NCI-H2081 (cell line): Measurements from ENCODE around the gene CHD3.
"Not testable (repeated sequence)": the region's sequence is repeated elsewhere in the genome, so short reads cannot be mapped to it uniquely, and the experiment has no call there.

ENCODE experiments used
- DNase-seq, 2 experiments: peaks; one replicate each; lab custom pipeline; 2025; lab: John Stamatoyannopoulos, UW

CHD3 gene

GRCh38 chr17:7931709-7932482 lies 43.3 kb downstream of the CHD3 start, which contains the start of the genes CNTROB and TRAPPC1:
Gene CNTROB, plus strand, starts transcription at chr17:7932206. Its CDS starts 874 bp downstream, at chr17:7933080.
Gene TRAPPC1, minus strand, starts transcription at chr17:7931946. Its CDS starts 117 bp downstream, at chr17:7931829.
- peak; percentile 96 to 97 for DNase-seq

- peak in 1 of 2 experiments; percentile 4 for DNase-seq
Measured at GRCh38 chr17:7932483-7932891, 43.9 kb downstream of the CHD3 start.

DNA sequence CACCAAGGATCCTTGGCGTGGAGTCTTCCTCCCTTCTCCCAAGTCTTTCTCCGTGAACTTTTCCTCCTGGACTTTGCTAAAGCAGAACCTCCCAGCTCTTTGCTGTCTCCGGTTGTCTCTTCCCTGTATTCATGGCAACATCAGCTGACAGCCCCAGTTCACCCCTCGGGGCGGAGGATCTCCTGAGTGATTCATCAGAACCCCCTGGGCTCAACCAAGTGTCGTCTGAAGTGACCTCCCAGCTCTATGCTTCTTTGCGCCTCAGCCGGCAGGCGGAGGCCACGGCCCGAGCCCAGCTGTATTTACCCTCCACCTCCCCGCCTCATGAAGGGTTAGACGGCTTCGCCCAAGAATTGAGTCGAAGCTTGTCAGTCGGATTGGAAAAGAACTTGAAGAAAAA lies 44.4 kb downstream of the CHD3 start:
- DNase-seq = no peak

- DNase-seq = no peak
Measured at GRCh38 chr17:7935859-7936258, 47.3 kb downstream of the CHD3 start.

GRCh38 chr17:7940034-7940433 lies 51.4 kb downstream of the CHD3 start:
- DNase-seq = no peak

DNA sequence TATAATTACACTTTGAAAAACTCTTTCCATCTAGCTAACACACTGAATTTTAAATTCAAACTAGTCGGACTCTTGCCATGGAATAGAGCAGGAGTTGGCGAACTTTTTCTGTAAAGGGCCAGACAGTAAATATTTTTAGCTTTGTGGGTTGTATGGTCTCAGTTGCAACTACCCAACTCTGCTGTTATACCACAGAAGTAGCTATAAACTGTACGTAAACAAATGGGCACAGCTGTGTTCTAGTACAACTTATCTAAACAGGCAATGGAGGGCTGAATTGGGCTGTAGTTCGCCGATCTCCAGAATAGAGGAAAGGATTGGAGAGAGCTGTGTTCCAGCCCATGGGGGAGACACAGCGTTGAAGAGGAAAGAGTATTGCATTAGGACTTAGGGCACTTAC lies 52.2 kb downstream of the CHD3 start:
- no peak for DNase-seq

DNA sequence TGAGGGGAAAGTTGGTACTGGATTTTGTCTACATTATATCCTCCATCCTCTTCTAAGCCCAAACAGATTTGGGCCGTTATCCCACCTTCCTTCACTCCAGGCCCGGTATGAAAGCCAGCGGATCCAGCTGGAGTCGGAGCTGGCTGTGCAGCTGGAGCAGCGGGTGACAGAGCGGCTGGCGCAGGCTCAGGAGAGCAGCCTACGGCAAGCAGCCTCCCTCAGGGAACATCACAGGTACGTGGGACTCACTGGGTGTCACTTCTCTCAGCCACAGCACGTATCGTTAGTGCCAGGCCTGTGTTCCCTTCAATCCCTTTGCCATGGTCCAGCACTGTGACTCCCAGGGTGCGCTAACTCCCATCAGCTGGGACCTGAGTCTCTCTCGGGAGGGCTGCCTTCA lies 54.7 kb downstream of the CHD3 start:
- DNase-seq = no peak

DNA sequence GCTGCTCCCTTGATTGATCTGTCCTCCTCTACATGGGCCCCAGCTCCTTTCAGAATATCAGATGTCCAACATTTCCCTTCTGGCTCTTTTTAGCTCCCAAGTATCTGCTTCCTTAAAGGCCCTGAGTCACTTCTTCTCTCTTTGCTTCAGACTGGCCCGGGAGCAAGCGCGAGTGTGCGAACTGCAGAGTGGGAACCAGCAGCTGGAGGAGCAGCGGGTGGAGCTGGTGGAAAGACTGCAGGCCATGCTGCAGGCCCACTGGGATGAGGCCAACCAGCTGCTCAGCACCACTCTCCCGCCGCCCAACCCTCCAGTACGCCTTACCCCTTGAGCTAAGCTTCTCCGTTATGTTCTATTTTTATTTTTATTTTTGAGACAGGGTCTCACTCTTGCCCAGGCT lies 55.7 kb downstream of the CHD3 start:
- no peak for DNase-seq

DNA sequence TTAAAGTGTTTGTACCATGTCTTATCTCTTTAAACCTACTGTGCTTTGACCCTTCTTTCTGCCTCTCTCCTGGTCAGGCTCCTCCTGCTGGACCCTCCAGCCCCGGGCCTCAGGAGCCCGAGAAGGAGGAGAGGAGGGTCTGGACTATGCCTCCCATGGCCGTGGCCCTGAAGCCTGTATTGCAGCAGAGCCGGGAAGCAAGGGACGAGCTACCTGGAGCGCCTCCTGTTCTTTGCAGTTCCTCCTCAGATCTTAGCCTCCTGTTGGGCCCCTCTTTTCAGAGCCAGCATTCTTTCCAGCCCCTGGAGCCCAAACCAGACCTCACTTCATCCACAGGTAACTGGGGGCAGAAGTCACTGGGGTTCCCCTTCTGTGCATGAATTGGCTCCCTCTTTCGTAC lies 57.1 kb downstream of the CHD3 start:
- no peak for DNase-seq

DNA sequence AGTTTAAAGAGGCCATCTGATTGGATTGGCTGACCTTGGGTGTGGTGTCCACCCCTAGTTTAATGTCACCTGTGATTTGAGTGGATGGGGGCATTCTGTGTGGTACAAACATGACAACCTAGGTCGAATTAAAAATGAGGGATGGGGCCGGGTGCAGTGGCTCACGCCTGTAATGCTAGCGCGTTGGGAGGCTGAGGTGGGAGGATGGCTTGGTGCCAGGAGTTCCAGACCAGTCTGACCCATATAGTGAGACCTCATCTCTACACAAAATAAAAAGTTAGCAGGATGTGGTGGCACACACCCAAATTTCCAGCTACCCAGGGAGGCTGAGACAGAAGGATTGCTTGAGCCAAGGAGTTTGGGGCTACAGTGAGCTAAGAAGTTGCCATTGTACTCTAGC lies 57.9 kb downstream of the CHD3 start:
- no peak for DNase-seq

- DNase-seq = no peak
Measured at GRCh38 chr17:7947651-7948050, 59.1 kb downstream of the CHD3 start.

DNA sequence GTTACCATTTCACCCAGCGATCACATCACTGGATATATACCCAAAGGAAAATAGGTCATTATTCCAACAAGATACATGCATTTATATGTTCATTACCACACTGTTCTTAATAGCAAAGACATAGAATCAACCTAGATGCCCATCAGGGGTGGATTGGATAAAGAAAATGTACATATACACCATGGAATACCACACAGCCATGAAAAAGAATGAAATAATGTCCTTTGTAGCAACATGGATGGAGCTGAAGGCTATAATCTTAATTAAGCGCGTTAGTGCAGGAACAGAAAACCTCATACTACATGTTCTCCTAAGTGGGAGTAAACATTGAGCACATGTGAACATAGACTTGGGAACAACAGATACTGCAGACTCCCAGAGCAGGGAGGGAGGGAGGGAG lies 62.0 kb downstream of the CHD3 start:
- DNase-seq = no peak

- no peak for DNase-seq
Measured at GRCh38 chr17:7951143-7951792, 62.7 kb downstream of the CHD3 start.

DNA sequence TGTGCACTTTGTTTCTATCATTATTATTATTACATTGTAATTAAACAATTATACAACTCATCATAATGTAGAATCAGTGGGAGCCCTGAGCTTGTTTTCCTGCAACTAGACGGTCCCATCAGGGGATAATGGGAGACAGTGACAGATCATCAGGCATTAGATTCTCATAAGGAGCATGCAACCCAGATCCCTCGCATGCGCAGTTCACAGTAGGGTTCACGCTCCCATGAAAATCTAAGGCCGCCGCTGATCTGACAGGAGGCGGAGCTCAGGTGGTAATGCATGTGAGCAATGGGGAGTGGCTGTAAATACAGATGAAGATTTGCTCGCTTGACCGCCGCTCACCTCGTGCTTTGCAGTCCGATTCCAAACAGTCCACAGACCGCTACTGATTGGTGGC lies 64.7 kb downstream of the CHD3 start:
- not testable (repeated sequence) for DNase-seq

DNA sequence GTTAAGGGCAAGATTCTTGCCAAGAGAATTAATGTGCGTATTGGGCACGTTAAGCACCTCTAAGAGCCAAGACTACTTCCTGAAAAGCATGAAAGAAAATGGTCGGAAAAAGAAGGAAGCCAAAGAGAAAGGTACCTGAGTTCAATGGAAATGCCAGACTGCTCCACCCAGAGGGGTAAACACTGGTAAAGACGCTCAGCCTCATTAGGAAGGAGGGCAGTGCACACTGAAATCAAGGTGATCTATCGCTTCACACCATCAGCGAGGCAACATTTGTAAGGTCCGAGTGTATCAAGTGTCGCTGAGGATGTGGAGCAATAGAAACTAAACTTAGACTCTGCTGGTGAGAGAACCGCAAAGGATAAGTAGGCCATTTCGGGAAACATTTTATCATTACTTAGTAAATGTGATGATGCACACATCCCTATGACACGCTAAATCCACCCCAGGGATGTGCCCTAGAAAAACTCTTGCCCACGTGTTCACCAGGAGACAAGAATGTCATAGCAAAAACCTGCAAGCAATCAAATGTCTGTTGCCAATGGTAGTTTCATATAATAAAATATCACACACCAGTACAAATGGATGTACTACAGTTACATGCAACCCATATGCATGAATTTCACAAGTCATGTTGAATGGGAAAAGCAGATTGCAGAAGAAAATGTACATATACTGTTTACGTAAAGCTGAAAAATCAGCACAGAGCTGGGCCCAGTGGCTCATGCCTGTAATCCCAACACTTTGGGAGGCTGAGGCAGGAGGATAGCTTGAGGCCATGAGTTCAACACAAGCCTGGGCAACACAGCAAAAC lies 67.0 kb downstream of the CHD3 start:
- DNase-seq = no peak

DNA sequence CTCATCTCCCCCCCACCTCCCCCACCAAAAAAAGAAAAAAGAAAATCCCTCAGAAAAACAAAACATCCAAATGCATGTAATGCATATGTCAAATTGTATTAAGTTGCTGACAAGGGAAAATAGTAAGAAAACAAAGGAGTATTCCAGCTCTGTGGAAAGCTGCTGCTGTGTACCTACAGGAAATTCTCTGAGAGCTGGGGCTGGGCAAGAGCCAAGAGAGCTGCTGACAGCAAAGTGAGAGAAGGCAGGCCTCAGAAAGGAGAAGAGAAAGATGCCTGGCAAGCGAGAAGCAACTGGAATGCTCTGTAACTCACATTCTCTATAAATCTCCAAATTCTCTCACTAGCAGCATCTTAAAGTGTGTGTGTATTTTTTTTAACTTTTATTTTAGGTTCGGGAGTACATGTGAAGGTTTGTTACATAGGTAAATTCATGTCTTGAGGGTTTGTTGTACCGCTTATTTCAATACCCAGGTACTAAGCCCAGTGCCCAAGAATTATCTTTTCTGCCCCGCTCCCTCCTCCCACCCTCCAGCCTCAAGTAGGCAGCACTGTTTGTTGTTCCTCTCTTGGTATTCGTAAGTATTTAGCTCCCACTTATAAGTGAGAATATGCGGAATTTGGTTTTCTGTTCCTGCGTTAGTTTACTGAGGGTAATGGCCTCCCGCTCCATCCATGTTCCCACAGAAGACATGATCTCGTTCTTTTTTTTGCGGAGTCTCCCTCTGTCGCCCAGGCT lies 67.8 kb downstream of the CHD3 start:
- no peak for DNase-seq

- DNase-seq = no peak
Measured at GRCh38 chr17:7959503-7960253, 71.1 kb downstream of the CHD3 start.

- no peak for DNase-seq
Measured at GRCh38 chr17:7961421-7961820, 72.8 kb downstream of the CHD3 start.
